Superior temporal gyrus (tissue), 1 donor: Measurements from ENCODE around the gene LY6G6F.

Experiments used
- DNase-seq: peaks from one replicate; pipeline ENCODE4 v3.0.0-alpha.2; 2016; ENCODE audit errors: extremely low spot score

Gene LY6G6F

DNA sequence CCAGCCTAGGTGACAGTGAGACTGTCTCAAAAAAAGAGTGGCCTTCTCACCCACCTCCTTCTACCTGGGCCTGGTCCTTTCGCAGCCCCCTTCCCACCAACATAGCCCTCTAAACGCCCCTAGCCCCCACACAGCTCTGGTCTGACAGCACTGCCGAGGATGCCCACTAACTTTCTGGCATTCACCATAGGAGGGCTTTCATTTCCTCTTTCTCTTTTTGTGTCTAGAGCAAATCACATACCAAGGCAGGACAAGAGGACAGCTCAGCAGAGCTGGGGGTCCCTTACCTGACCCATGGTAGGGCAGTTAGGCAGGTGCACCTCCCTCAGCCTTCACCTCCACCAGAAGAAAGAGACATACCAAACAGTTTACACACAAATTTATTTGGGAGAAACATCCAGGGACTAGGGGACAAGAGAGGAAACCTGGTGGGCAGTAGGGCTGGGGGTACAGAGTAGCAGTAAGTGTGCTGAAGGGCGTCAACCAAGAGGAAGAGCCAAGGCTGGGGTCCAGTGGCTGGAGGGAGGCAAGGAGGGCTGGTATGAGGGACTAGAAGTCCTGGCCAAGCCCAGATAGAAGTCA, 30.3 kb upstream of the LY6G6F start:
- no peak for DNase-seq

GRCh38 chr6:31676904-31677303, 29.8 kb upstream of the LY6G6F start:
- DNase-seq: no peak

- DNase-seq: no peak
Measured at GRCh38 chr6:31677955-31678354, 28.7 kb upstream of the LY6G6F start.

DNA sequence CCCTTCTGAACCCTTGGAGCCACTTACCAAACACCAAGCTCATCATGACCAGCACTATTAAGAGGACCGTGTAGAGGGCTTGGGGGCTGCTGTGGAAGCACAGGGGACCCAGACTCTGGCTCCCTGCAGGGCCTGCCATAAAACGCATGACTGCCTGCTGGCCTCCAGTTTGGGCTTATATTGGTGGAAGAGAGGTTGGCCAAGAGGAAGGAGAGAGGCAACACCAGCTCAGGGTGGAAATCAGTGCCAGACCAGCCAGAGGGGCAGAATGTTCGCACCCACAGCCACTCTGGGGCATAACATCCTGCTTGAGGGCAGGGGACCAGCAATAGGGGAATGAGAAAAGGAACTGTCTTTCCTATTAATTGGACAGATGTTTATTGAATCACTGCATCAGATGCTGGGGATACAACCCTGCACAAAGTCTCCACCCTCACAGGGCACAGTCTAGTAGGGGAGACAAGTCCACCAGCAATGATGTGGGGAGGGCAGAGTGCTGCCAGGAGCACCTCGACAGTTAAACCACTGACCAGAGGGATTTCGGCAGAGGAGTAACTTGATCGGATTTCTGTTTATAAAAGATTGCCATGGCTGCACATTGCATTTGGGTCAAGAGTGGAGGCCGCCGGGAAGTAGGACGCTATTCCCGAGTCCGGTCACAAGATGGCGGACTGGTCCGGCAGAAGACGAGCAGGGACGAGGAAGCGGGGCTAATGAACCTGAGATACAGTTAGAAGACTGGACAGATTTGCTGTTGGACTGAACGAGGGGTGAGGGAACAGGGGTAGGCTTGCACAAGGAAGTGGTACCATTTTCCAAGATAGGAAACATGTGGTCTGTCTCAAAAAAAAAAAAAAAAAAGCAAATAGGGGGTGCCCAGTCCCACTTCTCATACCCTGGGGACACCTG, 26.2 kb upstream of the LY6G6F start, which contains the start of gene LY6G5C:
LY6G5C (minus strand) TSS at position 842 of the 909 bp plus-strand sequence; CDS start at position 148, 694 bp downstream.
- DNase-seq: peak; percentile 83

DNA sequence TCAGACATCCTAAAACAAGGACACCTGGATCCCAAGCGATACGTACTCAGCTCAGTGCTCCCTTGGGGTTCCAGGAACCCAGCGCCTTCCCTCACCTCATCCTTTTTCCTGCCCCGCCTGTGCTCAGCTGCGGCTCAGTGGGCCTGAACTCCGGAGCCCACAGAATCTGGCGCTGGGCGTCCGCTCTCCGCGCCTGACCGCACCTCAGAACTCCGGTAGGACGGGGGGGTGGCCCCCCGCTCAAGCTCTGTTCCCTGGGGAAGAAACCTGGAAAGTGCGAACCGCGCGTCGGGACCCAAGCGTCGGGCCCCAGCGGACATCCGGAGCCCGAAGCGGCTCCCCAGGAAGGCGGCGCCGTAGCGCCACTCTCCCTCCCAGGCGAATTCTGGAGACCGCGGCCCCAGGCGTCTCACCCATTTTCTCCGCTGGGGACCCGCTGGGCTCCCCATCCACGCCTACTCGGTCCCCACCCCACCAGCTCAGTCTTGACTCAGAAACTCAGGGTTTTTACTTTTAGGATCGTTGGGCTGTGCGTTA, 25.5 kb upstream of the LY6G6F start:
- peak; percentile 48 for DNase-seq

- DNase-seq: no peak
Measured at GRCh38 chr6:31683591-31683990, 23.1 kb upstream of the LY6G6F start.

- DNase-seq: no peak
Measured at GRCh38 chr6:31686483-31686882, 20.2 kb upstream of the LY6G6F start.

DNA sequence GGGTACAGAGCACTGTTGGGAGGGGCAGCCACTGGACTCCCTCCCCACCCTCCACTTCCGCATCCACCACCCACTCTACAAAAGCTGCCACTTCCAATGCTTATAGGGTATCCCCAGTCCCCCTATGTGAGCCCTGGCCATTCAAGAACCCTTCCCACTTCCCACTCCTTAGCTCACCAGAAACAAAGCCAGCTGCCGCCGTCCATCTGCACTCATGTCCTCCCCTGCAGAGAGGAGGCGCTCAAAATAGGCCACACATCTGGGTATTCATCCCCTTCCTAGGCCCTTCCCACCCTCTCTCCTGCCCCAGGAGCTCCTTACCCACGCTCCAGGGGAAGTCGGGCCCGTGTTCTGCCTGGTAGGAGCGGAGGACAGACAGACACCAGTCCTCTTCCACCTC, 19.3 kb upstream of the LY6G6F start:
- DNase-seq: no peak

DNA sequence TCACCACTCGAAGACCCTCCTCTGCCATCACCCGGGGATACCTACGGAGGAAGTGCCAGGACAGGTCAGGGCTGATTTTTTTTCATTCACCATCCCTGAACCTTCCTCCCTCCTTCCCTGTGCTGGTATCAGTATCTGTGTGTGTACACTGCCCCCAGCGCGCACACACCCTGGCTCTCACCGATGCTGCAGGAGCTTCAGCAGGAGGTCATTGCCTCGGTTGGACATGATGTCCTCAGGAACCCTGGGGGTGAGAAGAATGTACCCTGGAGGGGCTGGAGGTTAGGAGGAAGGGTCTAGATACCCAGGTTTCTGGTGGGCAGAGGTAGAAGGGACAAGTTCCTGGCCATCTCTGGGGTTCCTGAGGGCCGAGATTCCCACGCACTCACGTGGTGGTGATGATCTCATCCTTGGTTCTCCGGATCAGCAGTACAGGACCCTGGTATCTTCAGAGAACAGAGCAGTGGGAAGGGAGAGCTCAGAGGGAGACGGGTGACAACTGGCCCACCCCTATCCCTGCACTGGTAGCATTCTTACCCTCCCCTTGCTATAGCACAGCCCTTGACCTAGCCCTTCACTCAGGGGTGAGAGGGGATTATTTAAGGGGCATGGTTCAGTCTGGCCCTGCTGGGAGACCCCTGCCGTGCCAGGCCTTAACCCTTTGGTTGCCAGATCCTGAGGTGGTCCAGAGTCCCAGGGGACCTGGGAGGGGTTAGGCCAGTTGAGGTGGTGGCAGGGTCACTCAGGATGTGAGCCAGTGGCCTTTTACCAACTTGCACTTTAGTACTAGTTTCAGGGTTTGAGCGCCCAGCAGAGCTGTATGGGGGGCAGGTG, 18.6 kb upstream of the LY6G6F start:
- no peak for DNase-seq

GRCh38 chr6:31689249-31690110, 17.2 kb upstream of the LY6G6F start:
- DNase-seq: no peak

GRCh38 chr6:31690231-31691077, 16.2 kb upstream of the LY6G6F start:
- no peak for DNase-seq

DNA sequence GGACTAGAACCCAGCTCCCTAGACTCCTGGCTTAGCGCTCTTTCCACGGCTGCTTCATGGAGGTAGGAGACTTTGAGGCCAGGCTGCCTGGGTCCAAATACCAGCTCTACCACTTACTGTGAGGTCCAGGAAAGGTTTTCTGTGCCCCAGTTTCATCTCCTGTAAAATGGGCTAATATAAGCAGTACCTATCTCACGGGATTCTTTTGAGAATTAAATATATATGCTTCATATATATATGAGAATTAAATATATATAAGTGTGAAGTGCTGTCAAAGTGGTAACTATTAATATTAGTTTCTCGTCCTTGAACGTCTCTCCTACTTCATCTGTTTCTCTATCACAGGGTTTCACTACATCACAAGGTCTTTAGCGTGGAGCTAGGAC, 15.6 kb upstream of the LY6G6F start:
- no peak for DNase-seq

- no peak for DNase-seq
Measured at GRCh38 chr6:31691564-31692108, 15.0 kb upstream of the LY6G6F start.

- no peak for DNase-seq
Measured at GRCh38 chr6:31692353-31692752, 14.3 kb upstream of the LY6G6F start.

GRCh38 chr6:31692886-31693285, 13.8 kb upstream of the LY6G6F start:
- DNase-seq: no peak

DNA sequence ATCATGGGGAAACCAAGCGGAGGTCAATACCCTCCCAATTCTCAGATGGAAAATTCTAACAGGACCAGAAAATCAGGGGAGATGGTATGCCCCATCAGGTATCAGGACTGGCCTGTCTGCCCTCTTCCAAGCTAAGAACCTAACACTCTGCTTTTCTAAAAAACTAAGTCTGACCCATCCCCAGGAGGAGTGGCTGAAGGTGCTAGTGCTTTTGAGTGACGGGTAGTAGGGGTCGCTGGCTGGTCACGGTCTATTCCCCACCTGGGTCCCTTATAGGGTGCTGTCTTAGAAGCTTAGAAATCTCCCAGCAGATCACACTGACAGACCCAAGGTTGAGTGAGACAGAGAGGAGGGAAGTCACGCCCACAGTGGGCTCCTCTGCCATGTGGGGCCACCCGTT, 13.1 kb upstream of the LY6G6F start:
- no peak for DNase-seq

DNA sequence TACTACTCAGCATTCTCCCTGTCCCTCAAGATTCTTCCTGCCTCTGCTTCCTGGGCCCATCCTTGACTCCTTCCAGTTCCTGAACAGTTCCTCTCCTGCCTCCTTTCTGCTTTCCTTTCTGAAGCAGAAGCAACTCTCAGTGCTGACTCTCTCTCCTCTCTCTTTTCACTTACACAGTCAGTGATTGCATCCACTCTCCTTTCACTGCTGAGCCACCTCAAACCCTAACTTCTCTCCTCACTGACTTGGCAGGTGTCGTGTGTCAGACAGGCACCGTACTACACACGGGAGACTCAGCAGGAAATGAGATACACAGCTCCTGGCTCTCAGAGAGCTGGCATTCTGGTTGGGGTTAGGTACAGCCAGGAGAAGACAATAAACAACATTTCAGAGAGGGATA, 9.1 kb upstream of the LY6G6F start:
- DNase-seq: no peak

- no peak for DNase-seq
Measured at GRCh38 chr6:31700740-31701401, 5.8 kb upstream of the LY6G6F start.

- DNase-seq: no peak
Measured at GRCh38 chr6:31701666-31702404, 4.8 kb upstream of the LY6G6F start.
